ENCODE results near the gene TENM3. TPM values are rescaled to one million over a fixed set of nuclear protein-coding genes. Genes with fewer than 3 reads are reported as not detected.

Gene TENM3
- polyA plus RNA-seq, 1 experiment = 9.2 TPM

- Histone ChIP-seq H3K4me3 (ENCODE audit: low read depth, low read length) (no peak overlapping the region), H3K27me3 (ENCODE audit: control insufficient read depth, insufficient read depth, low read length) (no peaks in the 10 kb centered on the region), H3K36me3 (ENCODE audit: control insufficient read depth, insufficient read depth, low read length) (no peaks in the 10 kb centered on the region)
- TF ChIP-seq CTCF (IDR thresholded peaks at IDR 0.05; ENCODE audit: insufficient read depth, low read depth, low read length) = no peak
- ChIA-PET CTCF (no interaction called here), POLR2A (no interaction called here)
- DNase-seq (ENCODE audit: low read depth) = no peak
Observed at GRCh38 chr4:182494103-182494502, 250.9 kb downstream of the TENM3 start.

GRCh38 chr4:182495031-182495430 is 251.8 kb downstream of the TENM3 start:
- Histone ChIP-seq H3K27me3 (ENCODE audit: control insufficient read depth, insufficient read depth, low read length) (no peaks in the 10 kb centered on the region), H3K4me3 (ENCODE audit: low read depth, low read length) (no peak overlapping the region), H3K36me3 (ENCODE audit: control insufficient read depth, insufficient read depth, low read length) (no peaks in the 10 kb centered on the region)
- ChIA-PET CTCF (interaction anchor here (1.2 kb wide), 1 partner anchor 312 kb away, joined by 3 read pairs; no protein-coding TSS in a partner anchor), POLR2A (no interaction called here)
- DNase-seq (ENCODE audit: low read depth) = no peak
- TF ChIP-seq CTCF (IDR thresholded peaks at IDR 0.05; ENCODE audit: insufficient read depth, low read depth, low read length) = no peak

GRCh38 chr4:182495645-182496385 is 252.6 kb downstream of the TENM3 start:
- H3K4me3 ChIP-seq (ENCODE audit: low read depth, low read length) = no peak overlapping the region
- CTCF ChIA-PET = interaction anchor here (1.2 kb wide), 2 partner anchors 8 to 311 kb away, joined by 3 read pairs; no protein-coding TSS in a partner anchor
- no peak for DNase-seq (ENCODE audit: low read depth)
- no peaks in the 10 kb centered on the region for H3K27me3 ChIP-seq (ENCODE audit: control insufficient read depth, insufficient read depth, low read length)
- POLR2A ChIA-PET = interaction anchor here (0.6 kb wide), 1 partner anchor 502 kb away, joined by 7 read pairs; no protein-coding TSS in a partner anchor
- no peaks in the 10 kb centered on the region for H3K36me3 ChIP-seq (ENCODE audit: control insufficient read depth, insufficient read depth, low read length)
- no peak for TF ChIP-seq CTCF (IDR thresholded peaks at IDR 0.05; ENCODE audit: insufficient read depth, low read depth, low read length)

- no peak for DNase-seq (ENCODE audit: low read depth)
- CTCF ChIA-PET = interaction anchor here (1.2 kb wide), 1 partner anchor 8 kb away, joined by 3 read pairs; no protein-coding TSS in a partner anchor
- Histone ChIP-seq H3K4me3 (ENCODE audit: low read depth, low read length) (no peak overlapping the region), H3K36me3 (ENCODE audit: control insufficient read depth, insufficient read depth, low read length) (no peaks in the 10 kb centered on the region), H3K27me3 (ENCODE audit: control insufficient read depth, insufficient read depth, low read length) (no peaks in the 10 kb centered on the region)
- no peak for TF ChIP-seq CTCF (IDR thresholded peaks at IDR 0.05; ENCODE audit: insufficient read depth, low read depth, low read length)
- POLR2A ChIA-PET = interaction anchor here (0.6 kb wide), 1 partner anchor 503 kb away, joined by 7 read pairs; no protein-coding TSS in a partner anchor
Observed at GRCh38 chr4:182496408-182496807, 253.2 kb downstream of the TENM3 start.

GRCh38 chr4:182502064-182502463 is 258.9 kb downstream of the TENM3 start:
- TF ChIP-seq CTCF (IDR thresholded peaks at IDR 0.05; ENCODE audit: insufficient read depth, low read depth, low read length) = no peak
- CTCF ChIA-PET = no interaction called here

More at GRCh38 chr4:182502064-182502463, 258.9 kb downstream of the TENM3 start:
- DNase-seq (ENCODE audit: low read depth) = no peak
- H3K4me3 ChIP-seq (ENCODE audit: low read depth, low read length) = no peak overlapping the region
- H3K27me3 ChIP-seq (ENCODE audit: control insufficient read depth, insufficient read depth, low read length) = no peaks in the 10 kb centered on the region
- POLR2A ChIA-PET = no interaction called here
- H3K36me3 ChIP-seq (ENCODE audit: control insufficient read depth, insufficient read depth, low read length) = no peaks in the 10 kb centered on the region

All from BJ (cell line).